ENCODE data around the gene ARHGAP24.
"Not testable (repeated sequence)": the region's sequence is repeated elsewhere in the genome, so short reads cannot be mapped to it uniquely, and the experiment has no call there.

ARHGAP24 gene

GRCh38 chr4:85808864-85809263, 333.9 kb downstream of the ARHGAP24 start:
- Histone ChIP-seq H3K27me3 (ENCODE audit: low read length) (no peaks in the 10 kb centered on the region), H3K4me2 (ENCODE audit: low read depth, low read length, poor library complexity, severe bottlenecking) (no peak overlapping the region), H4K20me1 (ENCODE audit: low read depth, low read length) (no peaks in the 10 kb centered on the region), H3K79me2 (ENCODE audit: insufficient read depth, low read length) (no peaks in the 10 kb centered on the region), H2AFZ (ENCODE audit: low read depth, low read length, severe bottlenecking) (no peak overlapping the region), H3K36me3 (ENCODE audit: low read length) (no peaks in the 10 kb centered on the region), H3K27ac (ENCODE audit: low read depth, low read length) (no peak overlapping the region), H3K9ac (ENCODE audit: low read length) (no peak overlapping the region), H3K9me3 (ENCODE audit: insufficient read depth, low read length) (no peaks in the 10 kb centered on the region), H3F3A (ENCODE audit: insufficient read depth) (no peaks in the 10 kb centered on the region), H3K4me3 (ENCODE audit: insufficient read depth, low read length, poor library complexity, severe bottlenecking) (no peak overlapping the region), H3K9me2 (replicated peaks; ENCODE audit: insufficient read depth, low read length) (no peaks in the 10 kb centered on the region)
- no peak for TF ChIP-seq EZH2phosphoT487 (conservative IDR thresholded peaks at IDR 0.05; ENCODE audit: low read length)

GRCh38 chr4:85812776-85813175, 337.8 kb downstream of the ARHGAP24 start:
- Histone ChIP-seq H3K79me2 (ENCODE audit: insufficient read depth, low read length) (no peaks in the 10 kb centered on the region), H4K20me1 (ENCODE audit: low read depth, low read length) (no peaks in the 10 kb centered on the region), H3K4me3 (ENCODE audit: insufficient read depth, low read length, poor library complexity, severe bottlenecking) (no peak overlapping the region), H3K27ac (ENCODE audit: low read depth, low read length) (no peak overlapping the region), H3K9ac (ENCODE audit: low read length) (no peak overlapping the region), H3F3A (ENCODE audit: insufficient read depth) (no peaks in the 10 kb centered on the region), H3K4me2 (ENCODE audit: low read depth, low read length, poor library complexity, severe bottlenecking) (no peak overlapping the region), H3K9me3 (ENCODE audit: insufficient read depth, low read length) (no peaks in the 10 kb centered on the region), H3K27me3 (ENCODE audit: low read length) (no peaks in the 10 kb centered on the region), H3K36me3 (ENCODE audit: low read length) (no peaks in the 10 kb centered on the region), H3K9me2 (replicated peaks; ENCODE audit: insufficient read depth, low read length) (no peaks in the 10 kb centered on the region), H2AFZ (ENCODE audit: low read depth, low read length, severe bottlenecking) (no peak overlapping the region)
- TF ChIP-seq EZH2phosphoT487 (conservative IDR thresholded peaks at IDR 0.05; ENCODE audit: low read length), result no peak
- no peak for TF ChIP-seq CTCF (IDR thresholded peaks at IDR 0.05; ENCODE audit: insufficient read depth, low read length, poor library complexity, severe bottlenecking)

- H3K36me3 ChIP-seq (ENCODE audit: low read length), result no peaks in the 10 kb centered on the region
- no peak overlapping the region for H3K9ac ChIP-seq (ENCODE audit: low read length)
- H3K79me2 ChIP-seq (ENCODE audit: insufficient read depth, low read length), result no peaks in the 10 kb centered on the region
- H3F3A ChIP-seq (ENCODE audit: insufficient read depth), result no peaks in the 10 kb centered on the region
- H3K27me3 ChIP-seq (ENCODE audit: low read length), result no peaks in the 10 kb centered on the region
- no peaks in the 10 kb centered on the region for H4K20me1 ChIP-seq (ENCODE audit: low read depth, low read length)
- H3K9me3 ChIP-seq (ENCODE audit: insufficient read depth, low read length), result no peaks in the 10 kb centered on the region
- no peak overlapping the region for H3K27ac ChIP-seq (ENCODE audit: low read depth, low read length)
- no peak overlapping the region for H3K4me3 ChIP-seq (ENCODE audit: insufficient read depth, low read length, poor library complexity, severe bottlenecking)
- no peaks in the 10 kb centered on the region for H3K9me2 ChIP-seq (replicated peaks; ENCODE audit: insufficient read depth, low read length)
- H2AFZ ChIP-seq (ENCODE audit: low read depth, low read length, severe bottlenecking), result no peak overlapping the region
- TF ChIP-seq EZH2phosphoT487 (conservative IDR thresholded peaks at IDR 0.05; ENCODE audit: low read length), result no peak
- TF ChIP-seq CTCF (IDR thresholded peaks at IDR 0.05; ENCODE audit: insufficient read depth, low read length, poor library complexity, severe bottlenecking), result no peak
- no peak overlapping the region for H3K4me2 ChIP-seq (ENCODE audit: low read depth, low read length, poor library complexity, severe bottlenecking)
Observed at GRCh38 chr4:85815796-85816459, 341.0 kb downstream of the ARHGAP24 start.

- no peaks in the 10 kb centered on the region for H3F3A ChIP-seq (ENCODE audit: insufficient read depth)
- TF ChIP-seq EZH2phosphoT487 (conservative IDR thresholded peaks at IDR 0.05; ENCODE audit: low read length) (no peak), CTCF (IDR thresholded peaks at IDR 0.05; ENCODE audit: insufficient read depth, low read length, poor library complexity, severe bottlenecking) (no peak)
- H3K9me3 ChIP-seq (ENCODE audit: insufficient read depth, low read length), result no peaks in the 10 kb centered on the region
- H4K20me1 ChIP-seq (ENCODE audit: low read depth, low read length), result no peaks in the 10 kb centered on the region
- no peaks in the 10 kb centered on the region for H3K9me2 ChIP-seq (replicated peaks; ENCODE audit: insufficient read depth, low read length)
- H3K4me2 ChIP-seq (ENCODE audit: low read depth, low read length, poor library complexity, severe bottlenecking), result no peak overlapping the region
- no peaks in the 10 kb centered on the region for H3K79me2 ChIP-seq (ENCODE audit: insufficient read depth, low read length)
- H3K9ac ChIP-seq (ENCODE audit: low read length), result no peak overlapping the region
- no peaks in the 10 kb centered on the region for H3K27me3 ChIP-seq (ENCODE audit: low read length)
- no peaks in the 10 kb centered on the region for H3K36me3 ChIP-seq (ENCODE audit: low read length)
- H3K27ac ChIP-seq (ENCODE audit: low read depth, low read length), result no peak overlapping the region
- H2AFZ ChIP-seq (ENCODE audit: low read depth, low read length, severe bottlenecking), result no peak overlapping the region
- H3K4me3 ChIP-seq (ENCODE audit: insufficient read depth, low read length, poor library complexity, severe bottlenecking), result no peak overlapping the region
Observed at GRCh38 chr4:85818700-85819099, 343.8 kb downstream of the ARHGAP24 start.

- H3K9ac ChIP-seq (ENCODE audit: low read length); H3K4me3 ChIP-seq (ENCODE audit: insufficient read depth, low read length, poor library complexity, severe bottlenecking); H3K27ac ChIP-seq (ENCODE audit: low read depth, low read length); H3F3A ChIP-seq (ENCODE audit: insufficient read depth); H3K27me3 ChIP-seq (ENCODE audit: low read length); H3K4me2 ChIP-seq (ENCODE audit: low read depth, low read length, poor library complexity, severe bottlenecking); H4K20me1 ChIP-seq (ENCODE audit: low read depth, low read length); H3K36me3 ChIP-seq (ENCODE audit: low read length); H3K9me2 ChIP-seq (replicated peaks; ENCODE audit: insufficient read depth, low read length); H2AFZ ChIP-seq (ENCODE audit: low read depth, low read length, severe bottlenecking); H3K79me2 ChIP-seq (ENCODE audit: insufficient read depth, low read length); H3K9me3 ChIP-seq (ENCODE audit: insufficient read depth, low read length): not testable (repeated sequence)
Observed at GRCh38 chr4:85820101-85820500, 345.2 kb downstream of the ARHGAP24 start.
